ENCODE results near the gene C1QB. TPM values are rescaled to one million over a fixed set of nuclear protein-coding genes. Genes with fewer than 3 reads are reported as not detected.

C1QB gene
- total RNA-seq, 1 experiment from 2014 or later, result not detected

DNA sequence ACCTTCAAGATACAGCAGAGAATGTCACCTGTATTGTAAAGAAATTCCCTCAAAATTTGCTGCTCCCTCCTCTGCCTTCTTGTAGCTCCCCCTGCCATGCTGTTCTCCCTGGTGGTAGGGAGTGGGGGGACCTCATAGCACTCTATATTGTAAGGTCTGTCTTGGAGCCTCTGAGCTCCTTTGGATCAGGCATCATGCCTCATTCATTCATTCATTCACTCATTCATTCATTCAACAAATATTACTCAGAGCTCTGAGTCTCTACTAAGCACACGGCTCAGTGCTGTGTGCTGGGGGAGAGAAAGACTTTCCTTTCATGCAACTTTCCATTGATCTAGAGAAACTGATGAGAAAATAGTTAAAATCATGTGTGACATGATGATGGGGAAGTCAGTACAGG lies 30.5 kb downstream of the C1QB start:
- no peaks in the 10 kb centered on the region for H3K9me3 Mint-ChIP-seq (ENCODE audit: unreplicated experiment)
- no peak overlapping the region for H3K27ac Mint-ChIP-seq (ENCODE audit: low read depth, unreplicated experiment)
- H3K27me3 Mint-ChIP-seq (ENCODE audit: insufficient read depth, unreplicated experiment), result peaks cover 30% of the 10 kb centered on the region
- POLR2A ChIA-PET, result no interaction called here
- intact Hi-C loops (cut with micrococcal nuclease), result no loop called here
- no peaks in the 10 kb centered on the region for H3K4me1 Mint-ChIP-seq (ENCODE audit: insufficient read depth, unreplicated experiment)
- H3K36me3 Mint-ChIP-seq (ENCODE audit: insufficient read depth, unreplicated experiment), result no peaks in the 10 kb centered on the region
- DNase-seq (ENCODE audit: unreplicated experiment), result no peak
- BruUV-seq (replicated peaks), result no TSS peak
- no peak overlapping the region for H3K4me3 Mint-ChIP-seq (ENCODE audit: unreplicated experiment)
- CTCF ChIA-PET, result interaction anchor here (0.7 to 2.2 kb wide), 3 partner anchors 9 to 297 kb away, joined by 3 to 6 read pairs (median 3); no protein-coding TSS in a partner anchor
- TF ChIP-seq, protein P1, sequence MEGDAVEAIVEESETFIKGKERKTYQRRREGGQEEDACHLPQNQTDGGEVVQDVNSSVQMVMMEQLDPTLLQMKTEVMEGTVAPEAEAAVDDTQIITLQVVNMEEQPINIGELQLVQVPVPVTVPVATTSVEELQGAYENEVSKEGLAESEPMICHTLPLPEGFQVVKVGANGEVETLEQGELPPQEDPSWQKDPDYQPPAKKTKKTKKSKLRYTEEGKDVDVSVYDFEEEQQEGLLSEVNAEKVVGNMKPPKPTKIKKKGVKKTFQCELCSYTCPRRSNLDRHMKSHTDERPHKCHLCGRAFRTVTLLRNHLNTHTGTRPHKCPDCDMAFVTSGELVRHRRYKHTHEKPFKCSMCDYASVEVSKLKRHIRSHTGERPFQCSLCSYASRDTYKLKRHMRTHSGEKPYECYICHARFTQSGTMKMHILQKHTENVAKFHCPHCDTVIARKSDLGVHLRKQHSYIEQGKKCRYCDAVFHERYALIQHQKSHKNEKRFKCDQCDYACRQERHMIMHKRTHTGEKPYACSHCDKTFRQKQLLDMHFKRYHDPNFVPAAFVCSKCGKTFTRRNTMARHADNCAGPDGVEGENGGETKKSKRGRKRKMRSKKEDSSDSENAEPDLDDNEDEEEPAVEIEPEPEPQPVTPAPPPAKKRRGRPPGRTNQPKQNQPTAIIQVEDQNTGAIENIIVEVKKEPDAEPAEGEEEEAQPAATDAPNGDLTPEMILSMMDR (IDR thresholded peaks at IDR 0.05; ENCODE audit: unreplicated experiment), result no peak

DNA sequence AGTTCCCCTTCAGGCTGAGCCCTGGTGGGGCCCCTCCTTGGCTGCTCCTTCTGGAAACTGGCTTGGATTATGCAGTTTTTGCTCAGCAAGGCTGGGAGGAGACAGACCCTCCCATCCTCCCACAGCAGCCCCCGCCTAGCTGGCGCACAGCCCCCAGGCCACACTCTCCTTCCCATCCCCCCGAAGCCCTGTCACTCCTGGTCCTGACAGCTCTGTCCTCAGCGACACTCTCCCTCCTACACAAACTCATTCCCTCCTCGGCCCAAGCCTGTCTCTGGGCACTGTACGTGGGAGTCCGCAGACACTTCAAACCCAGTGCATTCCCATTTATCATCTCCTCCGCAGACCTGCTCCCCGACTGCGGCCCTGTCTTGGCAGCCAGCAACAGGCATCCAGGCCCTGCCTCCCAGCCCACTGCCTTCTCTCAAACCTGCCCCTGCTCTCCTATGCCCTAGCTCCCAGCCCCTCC lies 32.6 kb downstream of the C1QB start:
- DNase-seq (ENCODE audit: unreplicated experiment), result no peak
- Mint-ChIP-seq H3K9me3 (ENCODE audit: unreplicated experiment) (no peaks in the 10 kb centered on the region), H3K4me3 (ENCODE audit: unreplicated experiment) (no peak overlapping the region), H3K4me1 (ENCODE audit: insufficient read depth, unreplicated experiment) (peaks cover 6% of the 10 kb centered on the region), H3K36me3 (ENCODE audit: insufficient read depth, unreplicated experiment) (no peaks in the 10 kb centered on the region), H3K27ac (ENCODE audit: low read depth, unreplicated experiment) (no peak overlapping the region), H3K27me3 (ENCODE audit: insufficient read depth, unreplicated experiment) (peaks cover 30% of the 10 kb centered on the region)
- intact Hi-C loops (cut with micrococcal nuclease), result no loop called here
- TF ChIP-seq, protein P1 (IDR thresholded peaks at IDR 0.05; ENCODE audit: unreplicated experiment), result no peak
- BruUV-seq (replicated peaks), result no TSS peak
- ChIA-PET CTCF (interaction anchor here (1.1 kb wide), 1 partner anchor 203 kb away, joined by 3 read pairs; no protein-coding TSS in a partner anchor), POLR2A (no interaction called here)

DNA sequence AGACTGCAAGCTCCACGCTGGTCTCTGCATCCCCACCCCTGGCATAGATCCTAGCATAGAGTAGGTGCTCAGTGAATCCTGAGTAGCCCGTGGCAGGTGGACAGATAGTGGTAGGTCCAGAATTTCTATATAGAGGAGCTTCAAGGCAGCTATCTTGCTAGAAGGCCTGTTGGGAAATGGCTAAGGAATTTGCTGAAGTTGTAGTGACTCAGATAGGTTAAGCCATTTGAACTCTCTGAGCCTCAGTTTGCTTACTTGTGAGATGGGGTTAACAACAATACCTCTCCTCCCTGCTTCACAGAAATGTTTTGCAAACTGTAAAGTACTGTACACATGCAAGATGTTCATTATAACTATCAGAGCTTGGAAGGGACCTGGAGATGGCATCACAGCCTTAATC lies 34.2 kb downstream of the C1QB start:
- TF ChIP-seq, protein P1 (IDR thresholded peaks at IDR 0.05; ENCODE audit: unreplicated experiment), result no peak
- DNase-seq (ENCODE audit: unreplicated experiment), result no peak
- intact Hi-C loops (cut with micrococcal nuclease), result no loop called here
- H3K4me3 Mint-ChIP-seq (ENCODE audit: unreplicated experiment), result no peak overlapping the region
- peaks cover 6% of the 10 kb centered on the region for H3K4me1 Mint-ChIP-seq (ENCODE audit: insufficient read depth, unreplicated experiment)
- no peaks in the 10 kb centered on the region for H3K36me3 Mint-ChIP-seq (ENCODE audit: insufficient read depth, unreplicated experiment)
- peaks cover 30% of the 10 kb centered on the region for H3K27me3 Mint-ChIP-seq (ENCODE audit: insufficient read depth, unreplicated experiment)
- no peaks in the 10 kb centered on the region for H3K9me3 Mint-ChIP-seq (ENCODE audit: unreplicated experiment)
- POLR2A ChIA-PET, result no interaction called here
- H3K27ac Mint-ChIP-seq (ENCODE audit: low read depth, unreplicated experiment), result no peak overlapping the region
- CTCF ChIA-PET, result interaction anchor here (2.6 kb wide), 1 partner anchor 18 kb away, joined by 6 read pairs; no protein-coding TSS in a partner anchor
- BruUV-seq (replicated peaks), result no TSS peak

DNA sequence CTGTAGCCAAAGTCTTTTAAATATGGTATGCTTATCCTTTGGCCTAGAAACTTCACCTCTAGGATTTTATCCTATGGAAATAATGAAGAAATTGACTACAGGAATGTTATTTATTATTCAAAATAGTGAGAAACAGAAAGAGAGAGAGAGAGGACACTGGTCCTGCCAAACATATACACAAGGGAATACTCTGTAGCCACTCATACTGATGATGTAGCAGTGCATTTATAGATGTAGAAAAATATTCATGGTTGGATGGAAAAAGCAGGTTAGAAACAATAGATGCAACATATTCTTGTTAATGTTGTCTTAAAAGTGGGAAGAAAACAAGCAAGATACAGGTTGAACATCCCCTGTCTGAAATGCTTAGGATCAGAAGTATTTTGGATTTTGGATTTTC lies 35.4 kb downstream of the C1QB start:
- no peak overlapping the region for H3K4me3 Mint-ChIP-seq (ENCODE audit: unreplicated experiment)
- POLR2A ChIA-PET, result no interaction called here
- CTCF ChIA-PET, result interaction anchor here (0.5 to 2.6 kb wide), 3 partner anchors 15 to 386 kb away, joined by 4 to 6 read pairs (median 5); no protein-coding TSS in a partner anchor
- TF ChIP-seq, protein P1 (IDR thresholded peaks at IDR 0.05; ENCODE audit: unreplicated experiment), result no peak
- no peaks in the 10 kb centered on the region for H3K36me3 Mint-ChIP-seq (ENCODE audit: insufficient read depth, unreplicated experiment)
- intact Hi-C loops (cut with micrococcal nuclease), result no loop called here
- H3K4me1 Mint-ChIP-seq (ENCODE audit: insufficient read depth, unreplicated experiment), result peaks cover 6% of the 10 kb centered on the region
- no peaks in the 10 kb centered on the region for H3K9me3 Mint-ChIP-seq (ENCODE audit: unreplicated experiment)
- DNase-seq (ENCODE audit: unreplicated experiment), result no peak
- H3K27me3 Mint-ChIP-seq (ENCODE audit: insufficient read depth, unreplicated experiment), result peaks cover 28% of the 10 kb centered on the region
- H3K27ac Mint-ChIP-seq (ENCODE audit: low read depth, unreplicated experiment), result no peak overlapping the region
- no TSS peak for BruUV-seq (replicated peaks)

All from MCF 10A (cell line).